Panc1 (cell line): ENCODE data around the gene LUC7L2. TPM values are rescaled to one million over a fixed set of nuclear protein-coding genes. Genes with fewer than 3 reads are reported as not detected.

Experiments
- ATAC-seq: fragments of 200-7000 bp; cut with Tn5 transposase; 2 replicates; pipeline ENCODE4 v1.9.1; 2020; ENCODE audit warnings: mild to moderate bottlenecking, moderate library complexity
- BruUV-seq: library from RNA; stranded (reverse); fragments of 400-500 nt; replicated peaks from 2 replicates; lab custom pipeline; 2021; lab: Mats Ljungman, UMichigan
- CTCF ChIA-PET: fragments of 300-600 bp; sonication (Branson Sonifier 250); formaldehyde crosslinking; loops from one replicate; lab custom pipeline; 2022; ENCODE audit warnings: antibody characterized with exemption; lab: Charles Lee
- POLR2A ChIA-PET: fragments of 300-600 bp; sonication (Branson Sonifier 250); formaldehyde crosslinking; loops from one replicate; lab custom pipeline; 2022; ENCODE audit warnings: antibody characterized with exemption; lab: Charles Lee
- DNase-seq: peaks from one replicate; pipeline ENCODE4 v3.0.0-alpha.2; 2010; ENCODE audit warnings: low read depth, low spot score
- H3K27ac ChIP-seq: 2 replicates; pipeline ENCODE4 v1.5.1; 2011; ENCODE audit warnings: mild to moderate bottlenecking, low read length, inconsistent platforms
- H3K27me3 ChIP-seq: fragments of 200-500 bp; sonication (Bioruptor generic); 2 replicates; pipeline ENCODE4 v1.6.0; 2014; ENCODE audit warnings: low read length, inconsistent platforms; ENCODE audit not compliant: control insufficient read depth, insufficient read depth
- H3K36me3 ChIP-seq: fragments of 200-500 bp; sonication (Bioruptor generic); 2 replicates; pipeline ENCODE4 v1.5.1; 2014; ENCODE audit warnings: inconsistent platforms, mild to moderate bottlenecking, low read length, moderate library complexity; ENCODE audit not compliant: control insufficient read depth, insufficient read depth
- H3K4me1 ChIP-seq: 2 replicates; pipeline ENCODE4 v1.5.1; 2011; ENCODE audit warnings: inconsistent platforms, mild to moderate bottlenecking, low read length, moderate library complexity; ENCODE audit not compliant: control insufficient read depth, insufficient read depth
- H3K4me3 ChIP-seq, 2 experiments: 2 replicates each; pipeline ENCODE4 v1.5.1; 2011 to 2012; ENCODE audit warnings: low read depth in 2 of 2, low read length in 2 of 2, mild to moderate bottlenecking in 2 of 2, inconsistent platforms in 1 of 2, moderate library complexity in 1 of 2
- H3K9me3 ChIP-seq: fragments of 200-500 bp; sonication (Bioruptor generic); 2 replicates; pipeline ENCODE4 v1.5.1; 2014; ENCODE audit warnings: low read depth, mild to moderate bottlenecking, inconsistent platforms, low read length, moderate library complexity; ENCODE audit not compliant: control insufficient read depth, insufficient read depth
- POLR2AphosphoS5 ChIP-seq: IDR thresholded peaks from 2 replicates; pipeline ENCODE4 v1.6.1; 2012; ENCODE audit warnings: mild to moderate bottlenecking, low read depth, low read length, moderate library complexity
- SIN3A ChIP-seq: IDR thresholded peaks from 2 replicates; pipeline ENCODE4 v1.6.1; 2012; ENCODE audit warnings: low read depth, mild to moderate bottlenecking, low read length, moderate library complexity, borderline replicate concordance; ENCODE audit not compliant: insufficient read depth
- TCF7L2 ChIP-seq: IDR thresholded peaks from 2 replicates; pipeline ENCODE4 v1.6.1; 2011; ENCODE audit warnings: mild to moderate bottlenecking, low read depth, low read length, inconsistent platforms
- in situ Hi-C: cut with HindIII; loops from 2 replicates; pipeline ENCODE4 v1.10.0; 2016; ENCODE audit warnings: low sequenced_read_pairs, low pct_unique_long_range_greater_than_20kb
- intact Hi-C: fragments of 100-400 bp; cut with micrococcal nuclease; formaldehyde crosslinking; loops from one replicate; pipeline ENCODE4 v1.10.0; 2022; ENCODE audit not compliant: unreplicated experiment
- total RNA-seq: library from RNA; stranded (reverse); gene quantifications from one replicate; pipeline ENCODE4 v1.2.1, GENCODE V29; 2021; ENCODE audit not compliant: unreplicated experiment
- TF ChIP-seq, protein P1 (sequence below): fragments of 450-650 bp; IDR thresholded peaks from 2 replicates; pipeline ENCODE4 v1.5.1; 2017; ENCODE audit warnings: mild to moderate bottlenecking
- TF ChIP-seq, protein P2 (sequence below), 2 experiments: IDR thresholded peaks; 2 replicates each; pipeline ENCODE4 v1.6.1; 2011 to 2012; ENCODE audit warnings: low read depth in 2 of 2, control low read depth in 1 of 2, low read length in 1 of 2, mild to moderate bottlenecking in 1 of 2, moderate library complexity in 1 of 2; ENCODE audit not compliant: insufficient read depth in 1 of 2

LUC7L2 gene
- total RNA-seq, 1 experiment from 2014 or later = 110 TPM

DNA sequence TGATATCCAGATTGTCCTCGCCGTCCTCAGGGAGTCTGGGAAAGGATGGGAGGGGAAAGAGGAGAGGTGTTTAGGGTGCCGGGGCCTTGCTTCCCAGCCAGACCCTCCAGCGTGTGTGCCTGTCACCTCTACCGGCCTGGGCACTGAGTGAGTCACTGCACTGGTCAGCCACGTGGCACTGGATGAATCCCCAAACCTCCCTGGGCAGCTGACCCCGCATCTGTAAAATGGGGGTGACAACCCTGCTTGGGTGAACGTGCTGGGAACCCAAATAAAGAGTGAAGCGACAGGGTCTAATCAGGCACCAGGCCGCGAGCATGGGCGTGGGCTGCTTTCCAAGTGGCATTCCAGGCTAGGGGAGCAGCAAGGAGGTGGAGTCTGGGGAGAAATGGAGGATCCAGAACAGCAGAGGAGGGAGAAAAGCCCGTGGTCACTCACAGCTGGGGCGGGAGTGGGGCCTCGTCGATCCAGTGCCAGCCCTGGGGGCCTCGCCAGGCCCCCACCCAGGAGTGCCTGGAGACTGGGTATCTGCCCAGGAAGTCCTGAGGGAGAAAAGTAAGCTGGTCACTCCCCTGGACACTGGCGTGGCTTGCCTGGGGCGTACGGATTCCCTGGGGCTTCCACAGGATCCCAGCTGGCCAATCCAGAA, 94.1 kb downstream of the LUC7L2 start:
- Histone ChIP-seq H3K36me3 (no peaks in the 10 kb centered on the region), H3K4me3 (no peak overlapping the region), H3K4me1 (no peaks in the 10 kb centered on the region), H3K27me3 (no peaks in the 10 kb centered on the region), H3K27ac (no peak overlapping the region), H3K9me3 (no peaks in the 10 kb centered on the region)
- TF ChIP-seq, protein P1, sequence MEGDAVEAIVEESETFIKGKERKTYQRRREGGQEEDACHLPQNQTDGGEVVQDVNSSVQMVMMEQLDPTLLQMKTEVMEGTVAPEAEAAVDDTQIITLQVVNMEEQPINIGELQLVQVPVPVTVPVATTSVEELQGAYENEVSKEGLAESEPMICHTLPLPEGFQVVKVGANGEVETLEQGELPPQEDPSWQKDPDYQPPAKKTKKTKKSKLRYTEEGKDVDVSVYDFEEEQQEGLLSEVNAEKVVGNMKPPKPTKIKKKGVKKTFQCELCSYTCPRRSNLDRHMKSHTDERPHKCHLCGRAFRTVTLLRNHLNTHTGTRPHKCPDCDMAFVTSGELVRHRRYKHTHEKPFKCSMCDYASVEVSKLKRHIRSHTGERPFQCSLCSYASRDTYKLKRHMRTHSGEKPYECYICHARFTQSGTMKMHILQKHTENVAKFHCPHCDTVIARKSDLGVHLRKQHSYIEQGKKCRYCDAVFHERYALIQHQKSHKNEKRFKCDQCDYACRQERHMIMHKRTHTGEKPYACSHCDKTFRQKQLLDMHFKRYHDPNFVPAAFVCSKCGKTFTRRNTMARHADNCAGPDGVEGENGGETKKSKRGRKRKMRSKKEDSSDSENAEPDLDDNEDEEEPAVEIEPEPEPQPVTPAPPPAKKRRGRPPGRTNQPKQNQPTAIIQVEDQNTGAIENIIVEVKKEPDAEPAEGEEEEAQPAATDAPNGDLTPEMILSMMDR = no peak
- TF ChIP-seq POLR2AphosphoS5 = no peak
- TF ChIP-seq SIN3A = no peak
- TF ChIP-seq, protein P2, sequence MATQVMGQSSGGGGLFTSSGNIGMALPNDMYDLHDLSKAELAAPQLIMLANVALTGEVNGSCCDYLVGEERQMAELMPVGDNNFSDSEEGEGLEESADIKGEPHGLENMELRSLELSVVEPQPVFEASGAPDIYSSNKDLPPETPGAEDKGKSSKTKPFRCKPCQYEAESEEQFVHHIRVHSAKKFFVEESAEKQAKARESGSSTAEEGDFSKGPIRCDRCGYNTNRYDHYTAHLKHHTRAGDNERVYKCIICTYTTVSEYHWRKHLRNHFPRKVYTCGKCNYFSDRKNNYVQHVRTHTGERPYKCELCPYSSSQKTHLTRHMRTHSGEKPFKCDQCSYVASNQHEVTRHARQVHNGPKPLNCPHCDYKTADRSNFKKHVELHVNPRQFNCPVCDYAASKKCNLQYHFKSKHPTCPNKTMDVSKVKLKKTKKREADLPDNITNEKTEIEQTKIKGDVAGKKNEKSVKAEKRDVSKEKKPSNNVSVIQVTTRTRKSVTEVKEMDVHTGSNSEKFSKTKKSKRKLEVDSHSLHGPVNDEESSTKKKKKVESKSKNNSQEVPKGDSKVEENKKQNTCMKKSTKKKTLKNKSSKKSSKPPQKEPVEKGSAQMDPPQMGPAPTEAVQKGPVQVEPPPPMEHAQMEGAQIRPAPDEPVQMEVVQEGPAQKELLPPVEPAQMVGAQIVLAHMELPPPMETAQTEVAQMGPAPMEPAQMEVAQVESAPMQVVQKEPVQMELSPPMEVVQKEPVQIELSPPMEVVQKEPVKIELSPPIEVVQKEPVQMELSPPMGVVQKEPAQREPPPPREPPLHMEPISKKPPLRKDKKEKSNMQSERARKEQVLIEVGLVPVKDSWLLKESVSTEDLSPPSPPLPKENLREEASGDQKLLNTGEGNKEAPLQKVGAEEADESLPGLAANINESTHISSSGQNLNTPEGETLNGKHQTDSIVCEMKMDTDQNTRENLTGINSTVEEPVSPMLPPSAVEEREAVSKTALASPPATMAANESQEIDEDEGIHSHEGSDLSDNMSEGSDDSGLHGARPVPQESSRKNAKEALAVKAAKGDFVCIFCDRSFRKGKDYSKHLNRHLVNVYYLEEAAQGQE (IDR thresholded peaks at IDR 0.05; ENCODE audit: insufficient read depth in 1 of 2, low read depth in 2 of 2, low read length in 1 of 2) = no peak
- no peak for TF ChIP-seq TCF7L2
- ATAC-seq (peak; percentile 28; the same call in 1 of the 2 replicates), DNase-seq (no peak)
- intact Hi-C loops (no loop called here), in situ Hi-C loops (no loop called here)
- BruUV-seq = no TSS peak
- POLR2A ChIA-PET = no interaction called here
- CTCF ChIA-PET = interaction anchor here (0.6 kb wide), 1 partner anchor 17 kb away, joined by 9 read pairs; no protein-coding TSS in a partner anchor

DNA sequence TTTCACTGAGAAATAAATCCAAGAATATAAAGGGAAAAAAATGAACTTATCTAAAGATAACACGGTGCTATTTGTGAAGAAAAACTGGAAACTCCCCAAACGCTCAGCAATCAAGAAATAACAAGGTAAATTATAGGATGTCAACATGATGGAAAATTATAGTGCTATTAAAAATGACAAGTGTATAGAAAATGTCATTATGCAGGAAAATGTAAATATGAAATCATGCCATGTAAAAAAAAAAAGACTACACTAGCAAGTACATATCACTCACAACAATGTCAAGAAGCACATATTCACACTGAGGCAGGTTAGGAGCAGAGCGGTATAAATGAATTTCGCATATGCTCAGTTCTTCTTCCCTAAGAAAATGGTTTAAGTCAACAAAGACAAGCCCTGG, 96.1 kb downstream of the LUC7L2 start:
- Histone ChIP-seq H3K36me3 (no peaks in the 10 kb centered on the region), H3K27me3 (no peaks in the 10 kb centered on the region), H3K4me3 (no peak overlapping the region), H3K4me1 (no peaks in the 10 kb centered on the region), H3K9me3 (no peaks in the 10 kb centered on the region), H3K27ac (no peak overlapping the region)
- in situ Hi-C loops (no loop called here), intact Hi-C loops (no loop called here)
- DNase-seq = no peak
- ChIA-PET CTCF (interaction anchor here (0.6 kb wide), 1 partner anchor 42 kb away, joined by 5 read pairs; no protein-coding TSS in a partner anchor), POLR2A (no interaction called here)
- no peak for TF ChIP-seq TCF7L2
- TF ChIP-seq, protein P2 (IDR thresholded peaks at IDR 0.05; ENCODE audit: insufficient read depth in 1 of 2, low read depth in 2 of 2, low read length in 1 of 2) = no peak
- no peak for TF ChIP-seq POLR2AphosphoS5
- TF ChIP-seq, protein P1 = no peak
- TF ChIP-seq SIN3A = no peak
- BruUV-seq = no TSS peak
- no peak for ATAC-seq
